PC-9 (cell line): ENCODE data around the gene DRC3. TPM values are rescaled to one million over a fixed set of nuclear protein-coding genes. Genes with fewer than 3 reads are reported as not detected.

Source experiments
- BruUV-seq: library from RNA; stranded (reverse); fragments of 400-500 nt; replicated peaks from 2 replicates; lab custom pipeline; 2021; lab: Mats Ljungman, UMichigan
- CTCF ChIA-PET: fragments of 300-600 bp; sonication (Branson Sonifier 250); formaldehyde crosslinking; loops from one replicate; lab custom pipeline; 2022; ENCODE audit warnings: antibody characterized with exemption; lab: Charles Lee
- POLR2A ChIA-PET: fragments of 300-600 bp; sonication (Branson Sonifier 250); formaldehyde crosslinking; loops from one replicate; lab custom pipeline; 2022; ENCODE audit warnings: antibody characterized with exemption; ENCODE audit not compliant: unreplicated experiment; lab: Charles Lee
- DNase-seq, 2 experiments: peaks; one replicate each; pipeline versions ENCODE4 v3.0.0 to v3.0.0-alpha.2; 2015 to 2022; ENCODE audit warnings: mixed read lengths in 1 of 2
- H2AFZ ChIP-seq: fragments of 200-600 bp; sonication (generic); 2 replicates; pipeline ENCODE4 v1.8.1; 2017; ENCODE audit warnings: antibody characterized with exemption
- H3F3A ChIP-seq: fragments of 200-600 bp; sonication (generic); 2 replicates; pipeline ENCODE4 v1.8.1; 2017; ENCODE audit warnings: antibody characterized with exemption, mild to moderate bottlenecking, low read depth; ENCODE audit not compliant: insufficient read depth
- H3K27ac ChIP-seq: fragments of 200-600 bp; sonication (generic); 2 replicates; pipeline ENCODE4 v1.6.1; 2016; ENCODE audit warnings: mixed run types
- H3K27me3 ChIP-seq: fragments of 200-600 bp; sonication (generic); 2 replicates; pipeline ENCODE4 v1.6.1; 2016; ENCODE audit warnings: low read depth, mixed run types; ENCODE audit not compliant: insufficient read depth
- H3K36me3 ChIP-seq: fragments of 200-600 bp; sonication (generic); 2 replicates; pipeline ENCODE4 v1.6.1; 2016; ENCODE audit warnings: low read depth, mixed run types
- H3K4me1 ChIP-seq: fragments of 200-600 bp; sonication (generic); replicated peaks from 2 replicates; pipeline ENCODE4 v1.6.1; 2016; ENCODE audit warnings: mixed run types; ENCODE audit not compliant: insufficient read depth
- H3K4me2 ChIP-seq: fragments of 200-600 bp; sonication (generic); 2 replicates; pipeline ENCODE4 v1.6.1; 2017; ENCODE audit warnings: mixed run types
- H3K4me3 ChIP-seq: fragments of 200-600 bp; sonication (generic); 2 replicates; pipeline ENCODE4 v1.6.1; 2016; ENCODE audit warnings: mixed run types
- H3K79me2 ChIP-seq: fragments of 200-600 bp; sonication (generic); 2 replicates; pipeline ENCODE4 v1.6.1; 2017; ENCODE audit warnings: low read depth, mixed run types
- H3K9me2 ChIP-seq: fragments of 200-600 bp; sonication (generic); 2 replicates; pipeline ENCODE4 v1.8.1; 2017; ENCODE audit warnings: mild to moderate bottlenecking; ENCODE audit not compliant: insufficient read depth
- H3K9me3 ChIP-seq: fragments of 200-600 bp; sonication (generic); 2 replicates; pipeline ENCODE4 v1.8.1; 2016; ENCODE audit warnings: low read depth; ENCODE audit not compliant: insufficient read depth
- H4K20me1 ChIP-seq: fragments of 200-600 bp; sonication (generic); 2 replicates; pipeline ENCODE4 v1.8.1; 2017; ENCODE audit not compliant: insufficient read depth
- CTCF ChIP-seq: fragments of 200-600 bp; sonication (generic); conservative IDR thresholded peaks from 2 replicates; pipeline ENCODE4 v1.6.1; 2017; ENCODE audit warnings: mixed run types, antibody characterized with exemption, mild to moderate bottlenecking, moderate library complexity
- EZH2 ChIP-seq: fragments of 200-600 bp; sonication (generic); IDR thresholded peaks from 2 replicates; pipeline ENCODE4 v1.8.0; 2017; ENCODE audit warnings: antibody characterized with exemption, low read depth
- intact Hi-C: fragments of 100-400 bp; cut with micrococcal nuclease; formaldehyde crosslinking; loops from one replicate; pipeline ENCODE4 v1.10.0; 2022; ENCODE audit not compliant: unreplicated experiment
- total RNA-seq: library from RNA; stranded (reverse); gene quantifications from 2 replicates; pipeline ENCODE4 v1.2.3, GENCODE V29; 2021

DRC3 gene
- total RNA-seq, 1 experiment from 2014 or later = 15.2 TPM

GRCh38 chr17:17972952-17973254 is 241 bp downstream of the DRC3 start:
- no peak for TF ChIP-seq CTCF
- TF ChIP-seq EZH2 = no peak
- no peaks in the 10 kb centered on the region for H3K27me3 ChIP-seq
- H4K20me1 ChIP-seq = no peaks in the 10 kb centered on the region
- peak overlapping the region; percentile 87 for H2AFZ ChIP-seq
- BruUV-seq = no TSS peak
- intact Hi-C loops = loop anchor here (1.0 to 5.0 kb wide), 7 partner anchors 14 to 286 kb away; no protein-coding TSS in a partner anchor
- no peaks in the 10 kb centered on the region for H3F3A ChIP-seq
- H3K9me3 ChIP-seq = no peaks in the 10 kb centered on the region
- H3K27ac ChIP-seq = no peak overlapping the region
- H3K4me3 ChIP-seq = peak overlapping the region; percentile 69
- ChIA-PET CTCF (interaction anchor here (0.6 to 1.4 kb wide), 3 partner anchors 54 to 1390 kb away, joined by 3 to 7 read pairs (median 5); no protein-coding TSS in a partner anchor), POLR2A (interaction anchor here (0.5 to 1.1 kb wide), 8 partner anchors 10 to 288 kb away, joined by 3 to 21 read pairs (median 6); partner anchors contain the start of genes ATPAF2 and GID4)
- H3K4me2 ChIP-seq = peak overlapping the region; percentile 86
- no peaks in the 10 kb centered on the region for H3K36me3 ChIP-seq
- H3K79me2 ChIP-seq = peaks cover 39% of the 10 kb centered on the region
- peaks cover 28% of the 10 kb centered on the region for H3K4me1 ChIP-seq
- no peaks in the 10 kb centered on the region for H3K9me2 ChIP-seq
- no peak for DNase-seq

GRCh38 chr17:17975436-17975835 is 2.8 kb downstream of the DRC3 start:
- BruUV-seq = no TSS peak
- TF ChIP-seq CTCF = no peak
- no peak for TF ChIP-seq EZH2
- DNase-seq = no peak
- Histone ChIP-seq H3K4me2 (no peak overlapping the region), H3K36me3 (no peaks in the 10 kb centered on the region), H3K9me2 (no peaks in the 10 kb centered on the region), H3K4me3 (no peak overlapping the region), H3K4me1 (peaks cover 19% of the 10 kb centered on the region), H3F3A (no peaks in the 10 kb centered on the region; the same call in 1 of the 2 replicates), H3K9me3 (no peaks in the 10 kb centered on the region), H3K27me3 (no peaks in the 10 kb centered on the region), H2AFZ (no peak overlapping the region), H3K27ac (no peak overlapping the region), H3K79me2 (peaks cover 17% of the 10 kb centered on the region), H4K20me1 (no peaks in the 10 kb centered on the region)
- ChIA-PET POLR2A (interaction anchor here (0.7 kb wide), 1 partner anchor 237 kb away, joined by 10 read pairs; no protein-coding TSS in a partner anchor), CTCF (interaction anchor here (0.7 kb wide), 1 partner anchor 13 kb away, joined by 3 read pairs; no protein-coding TSS in a partner anchor)
- intact Hi-C loops = no loop called here

- POLR2A ChIA-PET = interaction anchor here (0.6 kb wide), 1 partner anchor 47 kb away, joined by 3 read pairs; no protein-coding TSS in a partner anchor
- CTCF ChIA-PET = no interaction called here
- DNase-seq = no peak
- Histone ChIP-seq H4K20me1 (no peaks in the 10 kb centered on the region), H3K4me2 (no peak overlapping the region), H3K9me3 (no peaks in the 10 kb centered on the region), H3K27me3 (no peaks in the 10 kb centered on the region), H3K36me3 (no peaks in the 10 kb centered on the region), H2AFZ (no peak overlapping the region), H3K4me3 (no peak overlapping the region), H3K4me1 (peaks cover 9% of the 10 kb centered on the region), H3F3A (no peaks in the 10 kb centered on the region; the same call in 1 of the 2 replicates), H3K9me2 (no peaks in the 10 kb centered on the region), H3K79me2 (peaks cover under 1% of the 10 kb centered on the region; the same call in 1 of the 2 replicates), H3K27ac (no peak overlapping the region)
- intact Hi-C loops = no loop called here
- no TSS peak for BruUV-seq
- TF ChIP-seq EZH2 (no peak), CTCF (no peak)
These were observed 4.4 kb downstream of the DRC3 start for GRCh38 chr17:17976931-17977570.
